AG04449 (cell line): ENCODE measurements around the gene C1orf56.
A peak's percentile ranks its signal among the peaks of the same experiment; 100 is the strongest.

Experiments
- CTCF ChIA-PET: fragments of 350-600 bp; formaldehyde crosslinking; extraction: SDS; loops from one replicate; lab custom pipeline; 2021; ENCODE audit warnings: antibody characterized with exemption; lab: Yijun Ruan, JAX
- POLR2A ChIA-PET: fragments of 400-600, 350-600 bp; formaldehyde crosslinking; extraction: SDS; loops from one replicate; lab custom pipeline; 2020; ENCODE audit warnings: antibody characterized with exemption, inconsistent platforms; lab: Yijun Ruan, JAX
- DNase-seq: peaks from one replicate; pipeline ENCODE4 v3.0.0-alpha.2; 2010; ENCODE audit warnings: low read depth, low spot score
- H3K4me3 ChIP-seq: 2 replicates; pipeline ENCODE4 v1.5.1; 2011; ENCODE audit warnings: low read depth, mild to moderate bottlenecking, control low read depth, low read length
- TF ChIP-seq, protein P1 (sequence below): IDR thresholded peaks from one replicate; pipeline ENCODE4 v1.5.1; 2011; ENCODE audit warnings: mild to moderate bottlenecking, moderate library complexity, low read length, control low read depth, inconsistent platforms; ENCODE audit not compliant: insufficient read depth; ENCODE audit errors: missing control alignments

Gene C1orf56

DNA sequence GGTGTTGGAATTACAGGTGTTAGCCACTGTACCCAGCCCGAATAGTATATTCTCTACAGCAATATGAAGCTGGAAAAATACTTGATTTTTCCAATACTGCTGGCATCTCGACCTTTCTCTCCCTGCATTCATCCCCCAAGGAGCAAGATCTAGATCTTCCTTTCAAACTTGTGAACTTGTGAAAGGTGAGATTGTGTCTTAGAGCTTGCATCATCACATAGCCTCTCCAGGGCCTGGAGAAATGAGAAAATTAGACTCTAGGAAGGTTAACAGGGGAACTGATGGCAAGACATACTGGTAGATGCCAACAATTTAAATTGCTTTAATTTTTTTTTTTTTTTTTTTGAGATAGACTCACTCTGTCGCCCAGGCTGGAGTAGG lies 37.2 kb upstream of the C1orf56 start:
- no peak overlapping the region for H3K4me3 ChIP-seq
- POLR2A ChIA-PET: no interaction called here
- CTCF ChIA-PET: interaction anchor here (0.6 to 2.3 kb wide), 6 partner anchors 14 to 89 kb away, joined by 3 to 11 read pairs (median 4); partner anchors contain the start of gene C1orf56
- DNase-seq: no peak
- TF ChIP-seq, protein P1, sequence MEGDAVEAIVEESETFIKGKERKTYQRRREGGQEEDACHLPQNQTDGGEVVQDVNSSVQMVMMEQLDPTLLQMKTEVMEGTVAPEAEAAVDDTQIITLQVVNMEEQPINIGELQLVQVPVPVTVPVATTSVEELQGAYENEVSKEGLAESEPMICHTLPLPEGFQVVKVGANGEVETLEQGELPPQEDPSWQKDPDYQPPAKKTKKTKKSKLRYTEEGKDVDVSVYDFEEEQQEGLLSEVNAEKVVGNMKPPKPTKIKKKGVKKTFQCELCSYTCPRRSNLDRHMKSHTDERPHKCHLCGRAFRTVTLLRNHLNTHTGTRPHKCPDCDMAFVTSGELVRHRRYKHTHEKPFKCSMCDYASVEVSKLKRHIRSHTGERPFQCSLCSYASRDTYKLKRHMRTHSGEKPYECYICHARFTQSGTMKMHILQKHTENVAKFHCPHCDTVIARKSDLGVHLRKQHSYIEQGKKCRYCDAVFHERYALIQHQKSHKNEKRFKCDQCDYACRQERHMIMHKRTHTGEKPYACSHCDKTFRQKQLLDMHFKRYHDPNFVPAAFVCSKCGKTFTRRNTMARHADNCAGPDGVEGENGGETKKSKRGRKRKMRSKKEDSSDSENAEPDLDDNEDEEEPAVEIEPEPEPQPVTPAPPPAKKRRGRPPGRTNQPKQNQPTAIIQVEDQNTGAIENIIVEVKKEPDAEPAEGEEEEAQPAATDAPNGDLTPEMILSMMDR: no peak

DNA sequence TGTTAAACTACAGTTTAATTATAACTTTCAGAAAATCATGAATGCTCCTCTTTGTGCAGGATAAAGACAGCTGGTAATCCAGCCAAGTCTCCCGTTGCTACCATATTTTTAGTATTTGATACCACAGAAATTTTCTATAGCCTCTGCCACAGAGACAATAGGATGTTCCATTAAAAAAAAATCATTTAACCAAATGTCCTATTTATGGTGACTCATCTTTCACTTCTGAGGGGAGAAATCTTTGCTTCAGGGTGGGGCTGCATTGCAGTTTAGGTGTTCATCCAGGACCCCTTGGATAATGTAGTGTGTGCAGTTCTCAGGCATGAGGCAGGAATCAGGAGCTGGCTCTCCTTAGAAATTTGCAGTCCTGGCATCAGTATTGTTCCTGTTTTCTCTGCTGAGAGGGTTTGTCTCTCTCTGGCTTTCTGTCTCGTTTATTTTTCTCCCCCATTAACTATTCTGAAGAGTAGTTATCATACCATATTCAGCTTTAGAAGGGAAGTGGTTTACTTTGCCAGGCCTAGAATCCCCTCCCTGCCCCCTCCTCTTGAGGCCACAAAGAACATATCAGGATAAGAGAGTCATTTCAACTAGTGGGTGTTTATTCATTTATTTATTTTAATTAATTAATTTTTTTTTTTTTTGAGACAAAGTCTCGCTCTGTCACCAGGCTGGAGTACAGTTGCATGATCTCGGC lies 36.2 kb upstream of the C1orf56 start:
- CTCF ChIA-PET: interaction anchor here (1.0 to 3.7 kb wide), 5 partner anchors 13 to 36 kb away, joined by 4 to 15 read pairs (median 11); partner anchors contain the start of gene C1orf56
- DNase-seq: no peak
- no peak overlapping the region for H3K4me3 ChIP-seq
- TF ChIP-seq, protein P1: no peak
- POLR2A ChIA-PET: no interaction called here

DNA sequence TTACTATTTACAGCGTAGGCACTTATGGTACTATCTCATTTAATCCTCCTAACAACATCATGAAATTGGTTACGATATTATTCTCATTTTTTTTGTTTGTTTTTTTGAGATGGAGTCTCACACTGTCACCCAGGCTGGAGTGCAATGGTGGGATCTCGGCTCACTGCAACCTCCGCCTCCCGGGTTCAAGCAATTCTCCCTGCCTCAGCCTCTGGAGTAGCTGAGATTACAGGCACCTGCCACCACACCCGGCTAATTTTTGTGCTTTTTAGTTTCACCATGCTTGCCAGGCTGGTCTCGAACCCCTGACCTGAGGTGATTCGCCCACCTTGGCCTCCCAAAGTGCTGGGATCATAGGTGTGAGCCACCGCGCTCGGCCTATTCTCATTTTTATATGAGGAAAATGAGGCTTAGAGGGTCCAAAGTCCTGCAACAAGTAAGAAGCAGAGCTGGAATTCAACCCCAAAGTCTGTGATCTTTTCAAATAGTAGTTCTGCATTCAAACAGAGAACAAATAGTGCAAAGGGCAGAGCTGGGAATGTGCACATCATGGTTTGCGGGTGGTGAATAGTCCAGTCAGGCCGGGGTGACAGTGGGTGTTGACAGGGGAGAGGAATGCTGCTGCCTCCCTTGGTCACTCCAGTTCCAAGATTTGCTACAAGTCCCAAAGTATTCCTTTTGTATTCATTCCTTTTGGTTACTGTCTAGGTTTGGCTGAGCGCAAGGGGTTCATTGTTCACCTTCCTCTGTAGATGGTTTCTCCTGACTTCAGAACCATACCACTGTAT lies 34.7 kb upstream of the C1orf56 start:
- ChIA-PET CTCF (interaction anchor here (1.9 to 3.7 kb wide), 2 partner anchors 12 to 18 kb away, joined by 11 to 15 read pairs; no protein-coding TSS in a partner anchor), POLR2A (no interaction called here)
- H3K4me3 ChIP-seq: no peak overlapping the region
- TF ChIP-seq, protein P1: no peak
- DNase-seq: no peak

DNA sequence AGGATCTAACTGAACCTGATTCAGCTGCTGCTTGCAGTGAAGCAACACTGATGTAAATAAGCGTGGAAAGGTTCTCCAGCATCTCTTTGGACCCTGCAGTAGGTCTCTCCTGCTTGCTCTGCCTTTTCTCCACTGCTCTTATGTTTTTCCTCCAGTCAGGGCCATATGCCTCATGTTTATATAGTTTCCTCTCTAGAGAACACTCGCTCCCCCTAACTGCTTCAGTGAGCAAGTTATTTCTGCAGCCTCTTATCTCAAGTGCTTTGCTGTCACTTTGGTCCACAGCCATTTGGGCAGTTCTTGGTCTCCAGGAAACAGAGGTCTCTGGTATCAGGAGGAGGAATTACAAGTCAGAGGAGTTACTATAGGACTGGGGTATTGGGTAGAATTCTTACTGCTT lies 34.0 kb upstream of the C1orf56 start:
- POLR2A ChIA-PET: no interaction called here
- no peak overlapping the region for H3K4me3 ChIP-seq
- CTCF ChIA-PET: interaction anchor here (1.9 to 3.7 kb wide), 2 partner anchors 11 to 18 kb away, joined by 11 to 15 read pairs; no protein-coding TSS in a partner anchor
- no peak for DNase-seq
- TF ChIP-seq, protein P1: no peak

DNA sequence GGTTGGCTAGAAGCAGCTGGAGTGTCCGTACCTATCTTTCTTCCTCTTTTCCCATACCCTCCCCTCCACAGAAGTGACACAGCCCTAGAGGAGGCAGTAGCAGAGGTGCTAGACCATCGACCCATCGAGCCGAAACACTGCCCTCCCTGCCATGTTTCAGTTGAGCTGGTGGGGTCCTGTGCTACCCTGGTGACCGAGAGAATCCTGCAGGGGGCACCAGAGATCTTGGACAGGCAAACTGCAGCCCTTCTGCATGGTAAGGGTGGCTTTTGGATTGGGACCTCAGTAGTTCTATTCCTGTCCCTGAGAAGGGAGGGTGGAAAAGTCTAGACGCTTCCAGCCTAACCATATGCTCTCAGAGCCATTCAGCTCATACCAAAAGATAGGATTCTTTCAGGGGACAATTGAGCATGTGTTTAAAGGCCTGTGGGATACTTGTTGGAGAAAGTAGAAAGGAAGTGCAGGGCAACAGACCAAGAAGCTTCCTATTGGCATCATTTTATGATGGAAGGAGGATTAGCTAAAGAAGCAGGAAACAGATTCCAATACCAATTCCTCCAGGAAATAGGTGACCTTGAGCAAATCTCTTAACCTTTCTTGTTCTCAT lies 22.9 kb upstream of the C1orf56 start:
- ChIA-PET POLR2A (no interaction called here), CTCF (interaction anchor here (0.6 to 3.0 kb wide), 33 partner anchors 10 to 151 kb away, joined by 3 to 19 read pairs (median 4); partner anchors contain the start of genes BNIPL, C1orf56, LYSMD1 and MINDY1)
- TF ChIP-seq, protein P1: peak; percentile 79
- H3K4me3 ChIP-seq: no peak overlapping the region
- no peak for DNase-seq
